GM19467 (cell line): ENCODE measurements around the gene XKR7.

Source experiments
- ATAC-seq: cut with Tn5 transposase; IDR thresholded peaks from one replicate; pipeline ENCODE4 v1.9.1; 2021; ENCODE audit warnings: mild to moderate bottlenecking, moderate library complexity; ENCODE audit not compliant: unreplicated experiment

The XKR7 gene

GRCh38 chr20:32036716-32037485 is 69.0 kb downstream of the XKR7 start:
- no peak for ATAC-seq

- no peak for ATAC-seq
These were observed 70.0 kb downstream of the XKR7 start for GRCh38 chr20:32037929-32038328.

GRCh38 chr20:32040142-32040953 is 72.4 kb downstream of the XKR7 start:
- no peak for ATAC-seq

- no peak for ATAC-seq
These were observed 78.0 kb downstream of the XKR7 start for GRCh38 chr20:32045999-32046398.

GRCh38 chr20:32050324-32050841 is 82.4 kb downstream of the XKR7 start:
- no peak for ATAC-seq

- ATAC-seq: no peak
These were observed 83.1 kb downstream of the XKR7 start for GRCh38 chr20:32050851-32051556.

- no peak for ATAC-seq
These were observed 83.8 kb downstream of the XKR7 start for GRCh38 chr20:32051720-32052089.

- ATAC-seq: no peak
These were observed 84.3 kb downstream of the XKR7 start, which contains the start of gene HCK for GRCh38 chr20:32052090-32052777. TSS of gene HCK (plus strand) at chr20:32052242.

GRCh38 chr20:32052778-32053362 is 84.9 kb downstream of the XKR7 start:
- no peak for ATAC-seq
